Measurements from ENCODE around the gene AP3D1. TPM values are rescaled to one million over a fixed set of nuclear protein-coding genes. Genes with fewer than 3 reads are reported as not detected.

The AP3D1 gene
- total and polyA plus RNA-seq, 9 of the 15 experiments (the other 6 are each of a cell fraction or from before 2014, with no cell fraction given): 1.2 to 86.1 (median 35.9) TPM

GRCh38 chr19:2168619-2169424, 17.5 kb upstream of the AP3D1 start (continued):
- TF ChIP-seq, protein P1, sequence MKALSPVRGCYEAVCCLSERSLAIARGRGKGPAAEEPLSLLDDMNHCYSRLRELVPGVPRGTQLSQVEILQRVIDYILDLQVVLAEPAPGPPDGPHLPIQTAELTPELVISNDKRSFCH (CRISPR knock-in tag; IDR thresholded peaks at IDR 0.05): no peak
- TF ChIP-seq, protein P1 (tag; IDR thresholded peaks at IDR 0.05): peak; percentile 22; the same call in 1 of the 2 replicates
- TF ChIP-seq ZNF740 (CRISPR knock-in tag; IDR thresholded peaks at IDR 0.05): no peak
- TF ChIP-seq ZNF740 (tag; IDR thresholded peaks at IDR 0.05): no peak
- TF ChIP-seq, protein P2, sequence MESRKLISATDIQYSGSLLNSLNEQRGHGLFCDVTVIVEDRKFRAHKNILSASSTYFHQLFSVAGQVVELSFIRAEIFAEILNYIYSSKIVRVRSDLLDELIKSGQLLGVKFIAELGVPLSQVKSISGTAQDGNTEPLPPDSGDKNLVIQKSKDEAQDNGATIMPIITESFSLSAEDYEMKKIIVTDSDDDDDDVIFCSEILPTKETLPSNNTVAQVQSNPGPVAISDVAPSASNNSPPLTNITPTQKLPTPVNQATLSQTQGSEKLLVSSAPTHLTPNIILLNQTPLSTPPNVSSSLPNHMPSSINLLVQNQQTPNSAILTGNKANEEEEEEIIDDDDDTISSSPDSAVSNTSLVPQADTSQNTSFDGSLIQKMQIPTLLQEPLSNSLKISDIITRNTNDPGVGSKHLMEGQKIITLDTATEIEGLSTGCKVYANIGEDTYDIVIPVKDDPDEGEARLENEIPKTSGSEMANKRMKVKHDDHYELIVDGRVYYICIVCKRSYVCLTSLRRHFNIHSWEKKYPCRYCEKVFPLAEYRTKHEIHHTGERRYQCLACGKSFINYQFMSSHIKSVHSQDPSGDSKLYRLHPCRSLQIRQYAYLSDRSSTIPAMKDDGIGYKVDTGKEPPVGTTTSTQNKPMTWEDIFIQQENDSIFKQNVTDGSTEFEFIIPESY (CRISPR knock-in tag; IDR thresholded peaks at IDR 0.05): peak; percentile 73; the same call in 1 of the 2 replicates
- TF ChIP-seq HMG20B (CRISPR knock-in tag; IDR thresholded peaks at IDR 0.05): no peak
- TF ChIP-seq ZNF316 (IDR thresholded peaks at IDR 0.05): 0 out of 2 replicates have a peak, but pooled peaks have one; percentile 19
- TF ChIP-seq, protein P3, sequence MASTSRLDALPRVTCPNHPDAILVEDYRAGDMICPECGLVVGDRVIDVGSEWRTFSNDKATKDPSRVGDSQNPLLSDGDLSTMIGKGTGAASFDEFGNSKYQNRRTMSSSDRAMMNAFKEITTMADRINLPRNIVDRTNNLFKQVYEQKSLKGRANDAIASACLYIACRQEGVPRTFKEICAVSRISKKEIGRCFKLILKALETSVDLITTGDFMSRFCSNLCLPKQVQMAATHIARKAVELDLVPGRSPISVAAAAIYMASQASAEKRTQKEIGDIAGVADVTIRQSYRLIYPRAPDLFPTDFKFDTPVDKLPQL (IDR thresholded peaks at IDR 0.05; ENCODE audit: extremely low read depth, insufficient read length): no peak
- no peak for TF ChIP-seq RBM22 (IDR thresholded peaks at IDR 0.05; ENCODE audit: low read depth, low read length, poor library complexity, severe bottlenecking)
- no peak for TF ChIP-seq ZNF75A (CRISPR knock-in tag; IDR thresholded peaks at IDR 0.05)
- TF ChIP-seq, protein P4, sequence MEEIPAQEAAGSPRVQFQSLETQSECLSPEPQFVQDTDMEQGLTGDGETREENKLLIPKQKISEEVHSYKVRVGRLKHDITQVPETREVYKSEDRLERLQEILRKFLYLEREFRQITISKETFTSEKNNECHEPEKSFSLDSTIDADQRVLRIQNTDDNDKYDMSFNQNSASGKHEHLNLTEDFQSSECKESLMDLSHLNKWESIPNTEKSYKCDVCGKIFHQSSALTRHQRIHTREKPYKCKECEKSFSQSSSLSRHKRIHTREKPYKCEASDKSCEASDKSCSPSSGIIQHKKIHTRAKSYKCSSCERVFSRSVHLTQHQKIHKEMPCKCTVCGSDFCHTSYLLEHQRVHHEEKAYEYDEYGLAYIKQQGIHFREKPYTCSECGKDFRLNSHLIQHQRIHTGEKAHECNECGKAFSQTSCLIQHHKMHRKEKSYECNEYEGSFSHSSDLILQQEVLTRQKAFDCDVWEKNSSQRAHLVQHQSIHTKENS (CRISPR knock-in tag; IDR thresholded peaks at IDR 0.05): no peak
- no peak for TF ChIP-seq EWSR1 (IDR thresholded peaks at IDR 0.05; ENCODE audit: borderline replicate concordance, low read depth, partially characterized antibody)
- TF ChIP-seq, protein P5, sequence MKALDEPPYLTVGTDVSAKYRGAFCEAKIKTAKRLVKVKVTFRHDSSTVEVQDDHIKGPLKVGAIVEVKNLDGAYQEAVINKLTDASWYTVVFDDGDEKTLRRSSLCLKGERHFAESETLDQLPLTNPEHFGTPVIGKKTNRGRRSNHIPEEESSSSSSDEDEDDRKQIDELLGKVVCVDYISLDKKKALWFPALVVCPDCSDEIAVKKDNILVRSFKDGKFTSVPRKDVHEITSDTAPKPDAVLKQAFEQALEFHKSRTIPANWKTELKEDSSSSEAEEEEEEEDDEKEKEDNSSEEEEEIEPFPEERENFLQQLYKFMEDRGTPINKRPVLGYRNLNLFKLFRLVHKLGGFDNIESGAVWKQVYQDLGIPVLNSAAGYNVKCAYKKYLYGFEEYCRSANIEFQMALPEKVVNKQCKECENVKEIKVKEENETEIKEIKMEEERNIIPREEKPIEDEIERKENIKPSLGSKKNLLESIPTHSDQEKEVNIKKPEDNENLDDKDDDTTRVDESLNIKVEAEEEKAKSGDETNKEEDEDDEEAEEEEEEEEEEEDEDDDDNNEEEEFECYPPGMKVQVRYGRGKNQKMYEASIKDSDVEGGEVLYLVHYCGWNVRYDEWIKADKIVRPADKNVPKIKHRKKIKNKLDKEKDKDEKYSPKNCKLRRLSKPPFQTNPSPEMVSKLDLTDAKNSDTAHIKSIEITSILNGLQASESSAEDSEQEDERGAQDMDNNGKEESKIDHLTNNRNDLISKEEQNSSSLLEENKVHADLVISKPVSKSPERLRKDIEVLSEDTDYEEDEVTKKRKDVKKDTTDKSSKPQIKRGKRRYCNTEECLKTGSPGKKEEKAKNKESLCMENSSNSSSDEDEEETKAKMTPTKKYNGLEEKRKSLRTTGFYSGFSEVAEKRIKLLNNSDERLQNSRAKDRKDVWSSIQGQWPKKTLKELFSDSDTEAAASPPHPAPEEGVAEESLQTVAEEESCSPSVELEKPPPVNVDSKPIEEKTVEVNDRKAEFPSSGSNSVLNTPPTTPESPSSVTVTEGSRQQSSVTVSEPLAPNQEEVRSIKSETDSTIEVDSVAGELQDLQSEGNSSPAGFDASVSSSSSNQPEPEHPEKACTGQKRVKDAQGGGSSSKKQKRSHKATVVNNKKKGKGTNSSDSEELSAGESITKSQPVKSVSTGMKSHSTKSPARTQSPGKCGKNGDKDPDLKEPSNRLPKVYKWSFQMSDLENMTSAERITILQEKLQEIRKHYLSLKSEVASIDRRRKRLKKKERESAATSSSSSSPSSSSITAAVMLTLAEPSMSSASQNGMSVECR (CRISPR knock-in tag; IDR thresholded peaks at IDR 0.05): peak; percentile 63; the same call in 1 of the 2 replicates
- TF ChIP-seq THRB (CRISPR knock-in tag; conservative IDR thresholded peaks at IDR 0.05): no peak
